GM19324 (cell line): ENCODE results near the gene DCAF16.

Experiments used
- ATAC-seq: cut with Tn5 transposase; IDR thresholded peaks from one replicate; pipeline ENCODE4 v1.9.1; 2021; ENCODE audit warnings: mild to moderate bottlenecking, moderate library complexity; ENCODE audit not compliant: unreplicated experiment, low FRiP score

Gene DCAF16

GRCh38 chr4:17786567-17786966, 24.0 kb downstream of the DCAF16 start:
- no peak for ATAC-seq

- no peak for ATAC-seq
Observed at GRCh38 chr4:17785858-17786257, 24.7 kb downstream of the DCAF16 start.

- ATAC-seq: no peak
Observed at GRCh38 chr4:17781300-17782287, 29.0 kb downstream of the DCAF16 start, which contains the start of gene FAM184B. FAM184B (minus strand) TSS chr4:17781621; CDS start chr4:17781299, 322 bp downstream.

GRCh38 chr4:17780501-17781299, 29.9 kb downstream of the DCAF16 start:
- no peak for ATAC-seq

- no peak for ATAC-seq
Observed at GRCh38 chr4:17778431-17778830, 32.1 kb downstream of the DCAF16 start.

- no peak for ATAC-seq
Observed at GRCh38 chr4:17773135-17773698, 37.3 kb downstream of the DCAF16 start.

GRCh38 chr4:17771284-17771908, 39.2 kb downstream of the DCAF16 start:
- ATAC-seq: no peak

GRCh38 chr4:17770845-17771244, 39.7 kb downstream of the DCAF16 start:
- ATAC-seq: no peak

GRCh38 chr4:17769406-17770174, 41.0 kb downstream of the DCAF16 start:
- ATAC-seq: no peak

GRCh38 chr4:17766826-17767458, 43.6 kb downstream of the DCAF16 start:
- no peak for ATAC-seq

GRCh38 chr4:17765514-17766286, 44.9 kb downstream of the DCAF16 start:
- ATAC-seq: no peak

GRCh38 chr4:17763931-17764330, 46.6 kb downstream of the DCAF16 start:
- no peak for ATAC-seq

- ATAC-seq: no peak
Observed at GRCh38 chr4:17763416-17763815, 47.1 kb downstream of the DCAF16 start.

GRCh38 chr4:17762726-17763125, 47.8 kb downstream of the DCAF16 start:
- no peak for ATAC-seq

GRCh38 chr4:17761062-17761461, 49.5 kb downstream of the DCAF16 start:
- ATAC-seq: no peak

- ATAC-seq: no peak
Observed at GRCh38 chr4:17760626-17761025, 49.9 kb downstream of the DCAF16 start.

- no peak for ATAC-seq
Observed at GRCh38 chr4:17758485-17758884, 52.1 kb downstream of the DCAF16 start.

GRCh38 chr4:17757621-17758020, 52.9 kb downstream of the DCAF16 start:
- no peak for ATAC-seq

GRCh38 chr4:17753646-17754045, 56.9 kb downstream of the DCAF16 start:
- ATAC-seq: no peak
